Measurements from ENCODE around the gene OSTM1. TPM values are rescaled to one million over a fixed set of nuclear protein-coding genes. Genes with fewer than 3 reads are reported as not detected.
A peak's percentile ranks its signal among the peaks of the same experiment; 100 is the strongest.

The OSTM1 gene
- total RNA-seq, 1 experiment from 2014 or later, result 20.9 TPM

DNA sequence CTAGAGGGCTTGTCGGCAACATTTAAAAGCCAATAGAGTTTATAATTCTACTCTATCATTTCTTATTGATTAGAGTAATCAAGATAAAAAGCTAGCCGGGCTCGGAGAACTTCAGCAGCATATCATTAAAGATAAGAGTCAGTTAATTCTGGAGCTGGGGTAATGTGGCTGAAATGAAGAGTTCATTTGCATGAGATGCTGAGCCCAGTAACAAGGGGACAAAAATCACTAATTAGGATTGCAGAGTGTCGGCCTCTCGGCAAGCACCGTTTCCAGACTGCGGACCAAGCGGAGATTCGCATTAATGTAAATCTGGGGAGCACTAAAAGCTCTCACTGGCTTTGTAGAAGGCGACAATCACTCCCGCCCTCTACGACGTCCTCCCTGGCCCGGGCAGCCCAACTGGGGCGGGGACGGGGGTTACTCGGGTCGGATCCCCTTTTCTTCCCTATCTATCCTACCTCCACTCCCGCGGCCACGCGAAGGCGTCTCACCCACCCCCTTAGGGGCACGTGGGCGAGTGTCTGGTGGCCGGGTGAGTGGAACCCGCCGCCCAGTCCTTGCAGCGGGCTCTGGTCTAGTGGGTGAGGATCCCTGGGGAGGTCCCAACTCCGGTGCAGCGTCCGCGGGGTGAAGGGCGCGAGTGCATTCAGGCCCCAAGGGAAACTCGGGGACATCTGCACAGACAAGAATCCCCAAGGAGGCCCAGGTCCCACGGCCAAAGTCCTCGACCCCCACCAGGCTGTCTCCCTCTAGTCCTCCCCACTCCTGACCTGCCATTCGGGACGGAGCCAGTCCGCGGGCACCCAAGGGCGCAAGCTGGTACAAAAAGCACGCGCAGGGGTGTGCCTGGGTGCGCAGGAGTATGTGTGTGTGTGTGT is 42.2 kb upstream of the OSTM1 start:
- Mint-ChIP-seq H3K36me3 (ENCODE audit: insufficient read depth in 1 of 3, low read depth in 3 of 3) (no peaks in the 10 kb centered on the region; a peak in 1 of 7 replicates), H3K4me3 (peak overlapping the region; percentile 35 to 76; a peak in 4 of 5 replicates)

More for the DNA sequence above, 42.2 kb upstream of the OSTM1 start:
- no peak overlapping the region for H3K14ac ChIP-seq (ENCODE audit: insufficient read depth, low read length)
- Mint-ChIP-seq H3K27me3 (ENCODE audit: low read depth) (peaks cover 98% of the 10 kb centered on the region), H3K4me1 (peaks cover 48 to 57% of the 10 kb centered on the region in 2 experiments), H3K27ac (no peak overlapping the region; a peak in 1 of 7 replicates), H3K9me3 (peaks cover 0 to 13% of the 10 kb centered on the region in 2 experiments; a peak in 4 of 5 replicates)
- H2AK5ac ChIP-seq (ENCODE audit: insufficient read length, low read length), result no peak overlapping the region
- DNase-seq, result peak; percentile 36
- H2BK15ac ChIP-seq (ENCODE audit: low read depth, low read length), result no peak overlapping the region
- no peak overlapping the region for H2AFZ ChIP-seq (ENCODE audit: low read length)
- H4K5ac ChIP-seq (ENCODE audit: insufficient read length, low read depth, low read length), result no peak overlapping the region
- H3K4me1 ChIP-seq (ENCODE audit: insufficient read depth, low read length), result peaks cover 2% of the 10 kb centered on the region; the same call in 1 of the 2 replicates
- H2BK5ac ChIP-seq (ENCODE audit: insufficient read length, low read length), result no peak overlapping the region
- no CpG with 5 or more reads among the region's 46 CpGs for WGBS (ENCODE audit: extremely low coverage, insufficient read length, low lambda C conversion rate)
- H3K9ac ChIP-seq (ENCODE audit: extremely low read depth, insufficient read length, low read length), result no peak overlapping the region
- no peak overlapping the region for H2BK20ac ChIP-seq (ENCODE audit: low read depth, low read length, poor library complexity, severe bottlenecking)
- H3K23me2 ChIP-seq (ENCODE audit: insufficient read length, low read depth, low read length, poor library complexity, severe bottlenecking), result peaks cover 10% of the 10 kb centered on the region
- no peaks in the 10 kb centered on the region for H4K20me1 ChIP-seq (ENCODE audit: control insufficient read depth, insufficient read depth, insufficient read length)
- H3K18ac ChIP-seq (ENCODE audit: insufficient read length, low read depth, low read length), result no peak overlapping the region
- H4K91ac ChIP-seq (ENCODE audit: insufficient read length, low read depth, low read length), result no peak overlapping the region
- peaks cover 85% of the 10 kb centered on the region for H3K27me3 ChIP-seq (ENCODE audit: insufficient read depth, low read length)
- H3K27ac ChIP-seq (ENCODE audit: insufficient read length, low read depth, low read length), result no peak overlapping the region
- no peaks in the 10 kb centered on the region for H3K79me2 ChIP-seq (ENCODE audit: insufficient read depth, low read length)
- no peak overlapping the region for H3K56ac ChIP-seq (ENCODE audit: insufficient read length, low read depth, low read length)
- H3K9me3 ChIP-seq (ENCODE audit: control insufficient read depth, low read depth, low read length), result no peaks in the 10 kb centered on the region
- peak overlapping the region; percentile 53 for H3K4me2 ChIP-seq (ENCODE audit: insufficient read depth, insufficient read length, low read length)
- no peak overlapping the region for H3T11ph ChIP-seq (ENCODE audit: low read length)
- H3K23ac ChIP-seq (ENCODE audit: insufficient read length, low read depth, low read length), result no peak overlapping the region
- no peak overlapping the region for H3K4ac ChIP-seq (ENCODE audit: low read depth, low read length)
- no peaks in the 10 kb centered on the region for H3K79me1 ChIP-seq (ENCODE audit: insufficient read depth, low read depth, low read length, poor library complexity, severe bottlenecking)
- no peak overlapping the region for H2BK120ac ChIP-seq (ENCODE audit: low read depth, low read length, poor library complexity, severe bottlenecking)
- H4K8ac ChIP-seq (replicated peaks; ENCODE audit: insufficient read length, low read depth, low read length), result no peak overlapping the region
- H2BK12ac ChIP-seq (ENCODE audit: insufficient read length, low read depth, low read length), result no peak overlapping the region
- TF ChIP-seq, protein P1, sequence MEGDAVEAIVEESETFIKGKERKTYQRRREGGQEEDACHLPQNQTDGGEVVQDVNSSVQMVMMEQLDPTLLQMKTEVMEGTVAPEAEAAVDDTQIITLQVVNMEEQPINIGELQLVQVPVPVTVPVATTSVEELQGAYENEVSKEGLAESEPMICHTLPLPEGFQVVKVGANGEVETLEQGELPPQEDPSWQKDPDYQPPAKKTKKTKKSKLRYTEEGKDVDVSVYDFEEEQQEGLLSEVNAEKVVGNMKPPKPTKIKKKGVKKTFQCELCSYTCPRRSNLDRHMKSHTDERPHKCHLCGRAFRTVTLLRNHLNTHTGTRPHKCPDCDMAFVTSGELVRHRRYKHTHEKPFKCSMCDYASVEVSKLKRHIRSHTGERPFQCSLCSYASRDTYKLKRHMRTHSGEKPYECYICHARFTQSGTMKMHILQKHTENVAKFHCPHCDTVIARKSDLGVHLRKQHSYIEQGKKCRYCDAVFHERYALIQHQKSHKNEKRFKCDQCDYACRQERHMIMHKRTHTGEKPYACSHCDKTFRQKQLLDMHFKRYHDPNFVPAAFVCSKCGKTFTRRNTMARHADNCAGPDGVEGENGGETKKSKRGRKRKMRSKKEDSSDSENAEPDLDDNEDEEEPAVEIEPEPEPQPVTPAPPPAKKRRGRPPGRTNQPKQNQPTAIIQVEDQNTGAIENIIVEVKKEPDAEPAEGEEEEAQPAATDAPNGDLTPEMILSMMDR (conservative IDR thresholded peaks at IDR 0.05), result no peak

Data from H9 (cell line).